Measurements from ENCODE around the gene NID1.
A peak's percentile ranks its signal among the peaks of the same experiment; 100 is the strongest.
"Not testable (repeated sequence)": the region's sequence is repeated elsewhere in the genome, so short reads cannot be mapped to it uniquely, and the experiment has no call there.

Gene NID1

GRCh38 chr1:236101233-236102200, 36.6 kb upstream of the NID1 start:
- DNase-seq (ENCODE audit: low read depth) = no peak
- TF ChIP-seq, protein P1, sequence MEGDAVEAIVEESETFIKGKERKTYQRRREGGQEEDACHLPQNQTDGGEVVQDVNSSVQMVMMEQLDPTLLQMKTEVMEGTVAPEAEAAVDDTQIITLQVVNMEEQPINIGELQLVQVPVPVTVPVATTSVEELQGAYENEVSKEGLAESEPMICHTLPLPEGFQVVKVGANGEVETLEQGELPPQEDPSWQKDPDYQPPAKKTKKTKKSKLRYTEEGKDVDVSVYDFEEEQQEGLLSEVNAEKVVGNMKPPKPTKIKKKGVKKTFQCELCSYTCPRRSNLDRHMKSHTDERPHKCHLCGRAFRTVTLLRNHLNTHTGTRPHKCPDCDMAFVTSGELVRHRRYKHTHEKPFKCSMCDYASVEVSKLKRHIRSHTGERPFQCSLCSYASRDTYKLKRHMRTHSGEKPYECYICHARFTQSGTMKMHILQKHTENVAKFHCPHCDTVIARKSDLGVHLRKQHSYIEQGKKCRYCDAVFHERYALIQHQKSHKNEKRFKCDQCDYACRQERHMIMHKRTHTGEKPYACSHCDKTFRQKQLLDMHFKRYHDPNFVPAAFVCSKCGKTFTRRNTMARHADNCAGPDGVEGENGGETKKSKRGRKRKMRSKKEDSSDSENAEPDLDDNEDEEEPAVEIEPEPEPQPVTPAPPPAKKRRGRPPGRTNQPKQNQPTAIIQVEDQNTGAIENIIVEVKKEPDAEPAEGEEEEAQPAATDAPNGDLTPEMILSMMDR (IDR thresholded peaks at IDR 0.05; ENCODE audit: low read length, missing control alignments) = no peak
- H3K4me3 ChIP-seq (replicated peaks; ENCODE audit: low read depth, low read length) = no peak overlapping the region

- TF ChIP-seq, protein P1 (IDR thresholded peaks at IDR 0.05; ENCODE audit: low read length, missing control alignments) = no peak
- no peak for DNase-seq (ENCODE audit: low read depth)
- no peak overlapping the region for H3K4me3 ChIP-seq (replicated peaks; ENCODE audit: low read depth, low read length)
Observed at GRCh38 chr1:236100799-236101198, 35.9 kb upstream of the NID1 start.

DNA sequence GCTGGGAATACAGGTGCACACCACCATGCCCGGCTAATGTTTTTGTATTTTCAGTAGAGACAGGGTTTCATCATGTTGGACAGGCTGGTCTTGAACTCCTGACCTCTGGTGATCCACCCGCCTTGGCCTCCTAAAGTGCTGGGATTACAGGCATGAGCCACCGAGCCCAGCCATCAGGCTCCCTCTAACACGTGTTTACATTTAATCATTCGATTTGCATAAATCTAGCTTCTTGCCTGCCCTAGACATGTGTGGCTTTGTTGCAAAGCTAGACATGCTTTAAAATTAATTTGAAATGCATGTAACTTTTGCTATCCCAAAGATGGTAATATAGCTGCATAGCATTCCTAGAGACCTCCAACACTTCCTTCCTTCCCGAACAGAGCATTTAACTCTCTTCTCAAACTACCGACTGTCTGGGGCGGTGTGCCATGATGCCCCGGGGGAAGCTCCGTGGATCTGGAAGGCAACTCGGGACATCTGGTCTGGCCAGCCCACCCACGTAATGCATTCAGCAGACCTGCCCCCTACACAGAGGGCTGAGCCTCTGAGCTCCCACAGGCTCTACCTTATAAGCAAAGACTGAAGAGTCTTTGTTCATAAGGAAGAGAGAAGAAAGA, 34.6 kb upstream of the NID1 start:
- DNase-seq (ENCODE audit: low read depth) = no peak
- TF ChIP-seq, protein P1 (IDR thresholded peaks at IDR 0.05; ENCODE audit: low read length, missing control alignments) = no peak
- H3K4me3 ChIP-seq (replicated peaks; ENCODE audit: low read depth, low read length) = no peak overlapping the region

- H3K4me3 ChIP-seq (replicated peaks; ENCODE audit: low read depth, low read length) = no peak overlapping the region
- TF ChIP-seq, protein P1 (IDR thresholded peaks at IDR 0.05; ENCODE audit: low read length, missing control alignments) = no peak
- DNase-seq (ENCODE audit: low read depth) = no peak
Observed at GRCh38 chr1:236098267-236098666, 33.4 kb upstream of the NID1 start.

DNA sequence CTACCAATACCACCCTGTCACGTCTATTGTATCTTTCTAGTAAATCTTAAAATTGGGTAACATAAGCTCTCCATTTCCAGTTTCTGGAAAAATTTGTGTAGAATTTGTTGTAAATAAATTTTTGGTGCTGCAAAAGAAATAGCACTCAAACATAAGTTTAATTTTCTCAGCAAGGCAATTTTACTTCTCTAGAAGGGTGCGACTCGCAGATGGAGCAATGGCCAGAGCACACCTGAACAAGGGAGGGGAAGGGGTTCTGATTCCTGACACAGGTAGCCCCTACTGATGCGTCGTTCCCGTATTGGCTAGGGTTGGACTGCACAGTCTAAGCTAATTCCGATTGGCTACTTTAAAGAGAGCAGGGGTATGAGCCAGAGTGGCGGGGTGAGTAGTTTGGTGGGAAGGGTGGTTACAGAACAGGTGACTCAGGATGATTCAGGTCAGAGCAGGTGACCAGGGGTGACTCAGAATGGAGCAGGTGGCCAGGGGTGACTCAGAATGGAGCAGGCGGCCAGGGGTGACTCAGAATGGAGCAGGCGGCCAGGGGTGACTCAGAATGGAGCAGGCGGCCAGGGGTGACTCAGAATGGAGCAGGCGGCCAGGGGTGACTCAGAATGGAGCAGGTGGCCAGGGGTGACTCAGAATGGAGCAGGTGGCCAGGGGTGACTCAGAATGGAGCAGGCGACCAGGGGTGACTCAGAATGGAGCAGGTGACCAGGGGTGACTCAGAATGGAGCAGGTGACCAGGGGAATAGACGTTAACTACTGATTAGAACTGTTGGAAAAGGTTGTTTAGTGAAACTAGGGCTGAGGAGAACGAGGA, 32.0 kb upstream of the NID1 start:
- peak; percentile 69 for DNase-seq (ENCODE audit: low read depth)
- not testable (repeated sequence) for H3K4me3 ChIP-seq (replicated peaks; ENCODE audit: low read depth, low read length)

DNA sequence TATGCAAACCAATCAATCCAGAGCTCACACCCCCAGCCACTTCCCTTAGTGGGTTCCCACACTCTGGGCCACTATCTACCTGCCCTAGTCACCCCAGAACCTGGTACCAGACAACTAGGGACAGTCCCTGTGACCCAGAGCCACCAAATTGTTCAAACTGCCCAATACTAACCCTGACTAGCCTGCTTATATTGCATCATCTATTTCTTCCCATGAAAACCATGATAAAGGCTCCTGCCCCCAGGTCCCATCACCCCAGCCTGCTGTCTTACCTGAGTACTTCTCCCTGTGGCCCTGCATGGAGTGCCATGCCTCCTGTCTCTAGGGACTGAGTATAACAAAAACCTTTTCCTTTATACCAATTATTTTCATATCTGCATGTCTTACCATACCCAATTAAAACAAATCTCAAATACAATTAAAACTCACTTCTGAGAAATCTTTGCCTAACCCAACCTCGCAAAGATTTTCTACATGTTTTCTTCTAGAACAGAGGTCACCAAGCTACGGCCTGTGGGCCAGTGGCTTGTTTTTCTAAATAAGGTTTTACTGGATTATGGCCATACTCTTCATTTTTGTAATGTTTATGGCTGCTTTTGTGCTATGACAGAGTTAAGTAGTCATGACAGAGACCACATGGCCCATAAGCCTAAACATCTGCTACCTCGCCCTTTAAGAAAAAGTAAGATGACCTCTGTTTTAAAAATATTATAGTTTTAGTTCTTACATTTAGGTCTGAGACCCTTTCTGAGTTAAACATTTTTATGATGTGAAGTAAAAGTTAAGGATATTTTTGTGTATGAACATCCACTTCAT, 31.0 kb upstream of the NID1 start:
- H3K4me3 ChIP-seq (replicated peaks; ENCODE audit: low read depth, low read length) = no peak overlapping the region
- no peak for DNase-seq (ENCODE audit: low read depth)
- TF ChIP-seq, protein P1 (IDR thresholded peaks at IDR 0.05; ENCODE audit: low read length, missing control alignments) = no peak

Measured in fibroblast of pulmonary artery (primary cell).